ENCODE data around the gene ADAMTS2. TPM values are rescaled to one million over a fixed set of nuclear protein-coding genes. Genes with fewer than 3 reads are reported as not detected.

ADAMTS2 gene
- polyA plus RNA-seq, 1 donor, result 7.8 TPM

DNA sequence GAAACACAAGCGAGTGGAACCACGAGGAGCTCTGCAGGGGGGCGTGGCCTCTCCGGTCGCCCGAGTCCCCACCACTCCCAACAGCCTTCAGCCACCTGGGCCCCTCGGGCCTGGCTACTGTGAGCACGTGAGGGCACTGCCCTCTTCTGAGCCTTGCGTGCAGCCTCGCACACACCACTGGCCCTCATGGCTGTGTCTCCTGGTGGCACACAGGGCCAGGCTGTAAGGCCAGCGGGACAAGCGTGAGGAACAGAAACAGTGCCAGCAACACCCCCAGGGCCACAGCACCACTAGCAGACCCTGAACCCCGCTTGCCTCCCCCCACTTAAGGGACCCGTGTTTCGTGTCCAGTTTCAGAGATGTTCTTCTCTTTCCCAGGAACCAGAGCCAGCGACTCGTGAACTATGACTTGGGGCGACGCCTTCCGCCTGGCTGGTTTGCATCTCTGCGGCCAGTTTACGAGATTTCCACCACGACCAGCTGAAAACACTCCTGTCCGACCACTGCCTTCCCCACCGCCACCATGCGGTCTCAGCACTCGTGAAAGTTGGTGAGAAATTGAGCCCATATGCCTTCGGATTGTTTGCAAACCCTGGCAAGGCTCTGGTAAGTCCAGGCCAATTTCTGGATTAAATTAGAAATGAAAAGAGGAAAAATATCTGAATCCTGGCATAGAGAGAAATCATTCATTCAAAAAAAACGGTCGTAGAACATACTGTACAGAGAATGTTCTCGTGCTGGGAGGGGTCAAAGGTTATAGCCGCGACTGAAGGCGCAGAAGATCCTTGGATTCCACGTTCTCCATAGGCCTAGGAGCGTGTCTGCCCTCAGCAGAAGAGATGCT, 149.5 kb downstream of the ADAMTS2 start:
- DNase-seq, result no peak

DNA sequence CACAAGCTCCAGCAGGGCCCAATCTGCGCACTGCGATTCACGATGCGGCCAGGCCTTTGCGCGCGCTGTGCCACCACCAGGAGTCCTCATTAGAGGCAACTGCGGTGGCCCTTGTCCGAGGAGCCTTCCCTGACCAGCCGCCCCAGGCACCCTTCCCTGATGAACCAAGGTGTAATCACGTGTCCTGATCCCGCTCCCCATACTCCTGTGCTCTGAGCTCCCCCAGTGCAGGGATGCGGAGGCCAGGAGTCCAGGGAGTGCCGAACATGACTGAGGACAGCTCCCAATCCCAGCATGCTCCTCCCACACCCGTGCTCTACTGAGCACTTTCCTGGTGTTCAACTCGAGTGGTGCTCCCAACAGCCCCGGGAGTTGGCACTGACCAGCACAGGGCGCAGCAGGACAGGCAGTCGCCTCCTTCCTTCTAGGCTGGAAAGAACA, 150.3 kb downstream of the ADAMTS2 start:
- DNase-seq, result no peak

DNA sequence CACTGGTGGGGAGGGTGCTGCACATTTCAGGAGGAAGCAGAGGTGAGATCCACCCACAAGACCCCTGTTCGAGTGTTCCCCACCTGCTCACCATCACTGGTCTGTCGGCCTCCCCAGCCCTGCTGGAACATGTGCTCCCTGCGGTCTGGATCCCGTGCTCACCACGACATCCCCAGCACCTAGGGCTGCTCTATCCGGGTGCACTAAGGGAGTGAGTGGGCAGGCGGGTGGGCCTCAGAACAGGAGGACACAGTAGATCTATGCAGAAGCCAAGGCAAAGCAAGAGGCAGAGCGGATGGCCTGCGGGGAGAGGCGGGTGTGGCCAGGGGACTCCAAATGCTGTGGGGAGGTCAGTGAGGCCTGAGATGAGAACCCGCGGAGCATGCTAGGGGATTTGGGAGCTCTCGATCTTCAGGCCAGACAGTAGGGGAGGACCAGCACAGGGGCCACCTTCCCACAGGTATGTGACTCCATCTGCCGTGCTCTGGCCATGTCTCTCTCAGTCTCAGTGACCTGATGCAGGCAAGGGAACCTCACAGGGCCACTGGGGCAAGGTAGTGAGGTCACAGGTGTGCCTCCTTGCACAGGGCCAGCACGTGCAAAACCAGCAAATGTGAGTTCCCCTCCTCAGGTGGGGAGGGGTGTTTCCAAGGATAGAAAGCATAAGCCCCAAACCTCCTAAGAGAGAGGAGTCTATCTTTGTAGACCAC, 150.9 kb downstream of the ADAMTS2 start:
- DNase-seq, result no peak

DNA sequence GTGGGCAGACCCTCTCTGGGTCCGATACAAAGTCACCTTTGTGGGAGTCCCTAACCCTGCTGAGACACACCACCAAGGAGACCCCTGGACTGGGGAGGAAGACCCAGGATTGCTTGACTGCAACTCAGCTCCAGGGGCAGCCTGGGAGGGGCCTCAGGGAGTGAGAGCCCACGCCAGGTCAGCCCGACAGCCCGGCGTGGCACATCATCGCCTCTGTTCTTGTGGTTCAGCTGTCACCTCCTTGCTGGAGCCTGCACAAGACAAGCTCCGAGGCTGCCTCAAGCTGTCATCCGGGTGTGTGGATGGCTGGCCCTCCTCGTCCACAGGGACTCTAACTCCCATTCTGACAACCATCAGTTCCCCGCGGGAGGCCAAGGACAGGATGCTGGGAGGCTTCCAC, 151.5 kb downstream of the ADAMTS2 start:
- DNase-seq, result no peak

DNA sequence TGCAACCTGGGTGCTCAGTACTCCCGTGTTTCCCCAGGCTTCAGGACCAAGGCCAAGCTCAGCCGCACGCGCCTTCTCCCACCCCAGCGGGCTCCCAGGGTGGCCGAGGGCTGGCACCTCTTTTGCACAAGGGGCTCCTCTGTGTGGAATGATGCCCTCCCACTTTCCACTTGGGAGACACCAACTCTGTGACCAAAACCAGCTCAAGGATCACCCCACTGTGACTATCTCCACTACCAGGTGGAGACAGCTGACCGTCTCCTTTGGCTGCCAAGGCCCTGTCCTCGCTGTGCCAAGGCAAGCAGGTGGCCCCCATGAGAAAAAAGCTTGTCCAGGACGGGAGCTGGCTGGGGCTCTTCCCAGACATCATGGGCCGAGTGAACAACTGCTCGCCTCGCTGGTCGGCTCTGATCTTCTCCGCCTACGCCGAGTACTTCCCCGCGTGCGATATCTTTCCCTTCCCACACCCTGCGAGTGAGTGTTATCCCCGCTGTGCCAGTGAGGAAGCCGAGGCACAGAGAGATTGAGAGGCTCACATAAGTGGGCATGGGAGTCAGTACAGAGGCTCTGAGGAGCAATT, 152.3 kb downstream of the ADAMTS2 start:
- no peak for DNase-seq

DNA sequence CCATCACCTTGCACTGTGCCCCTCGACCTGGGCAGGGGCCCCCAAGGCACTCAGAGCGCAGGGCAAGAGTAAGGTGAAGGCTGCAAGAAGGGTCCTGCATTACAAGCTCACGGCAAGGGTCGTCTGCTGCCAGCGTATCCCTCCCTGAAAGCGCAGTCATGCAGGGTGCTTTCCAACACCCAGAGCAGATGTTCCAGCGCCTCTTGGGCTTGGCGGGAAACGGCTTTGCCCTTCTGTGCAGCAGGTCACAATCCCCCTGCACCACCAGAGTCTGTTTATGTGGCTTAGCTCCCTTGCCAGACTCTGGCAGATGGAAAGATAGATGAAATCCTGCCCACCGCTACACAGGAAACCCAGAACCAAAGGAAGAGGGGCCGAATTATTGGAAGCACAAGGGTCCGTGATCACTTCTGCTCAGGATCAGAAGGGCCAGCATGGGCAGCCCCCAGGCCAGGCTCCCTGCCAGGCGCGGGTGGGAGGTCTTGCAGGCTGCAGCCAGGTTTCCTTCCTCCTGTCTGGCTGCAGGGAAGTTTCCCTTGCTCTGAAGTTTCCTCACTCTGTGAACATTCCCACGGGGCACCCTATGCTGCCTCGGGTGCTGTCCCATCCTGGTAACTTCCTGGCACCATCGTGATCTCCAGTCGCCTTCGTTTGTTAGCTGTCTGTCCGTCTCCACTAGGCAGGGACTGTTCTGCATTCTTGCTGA, 152.9 kb downstream of the ADAMTS2 start:
- DNase-seq, result no peak

DNA sequence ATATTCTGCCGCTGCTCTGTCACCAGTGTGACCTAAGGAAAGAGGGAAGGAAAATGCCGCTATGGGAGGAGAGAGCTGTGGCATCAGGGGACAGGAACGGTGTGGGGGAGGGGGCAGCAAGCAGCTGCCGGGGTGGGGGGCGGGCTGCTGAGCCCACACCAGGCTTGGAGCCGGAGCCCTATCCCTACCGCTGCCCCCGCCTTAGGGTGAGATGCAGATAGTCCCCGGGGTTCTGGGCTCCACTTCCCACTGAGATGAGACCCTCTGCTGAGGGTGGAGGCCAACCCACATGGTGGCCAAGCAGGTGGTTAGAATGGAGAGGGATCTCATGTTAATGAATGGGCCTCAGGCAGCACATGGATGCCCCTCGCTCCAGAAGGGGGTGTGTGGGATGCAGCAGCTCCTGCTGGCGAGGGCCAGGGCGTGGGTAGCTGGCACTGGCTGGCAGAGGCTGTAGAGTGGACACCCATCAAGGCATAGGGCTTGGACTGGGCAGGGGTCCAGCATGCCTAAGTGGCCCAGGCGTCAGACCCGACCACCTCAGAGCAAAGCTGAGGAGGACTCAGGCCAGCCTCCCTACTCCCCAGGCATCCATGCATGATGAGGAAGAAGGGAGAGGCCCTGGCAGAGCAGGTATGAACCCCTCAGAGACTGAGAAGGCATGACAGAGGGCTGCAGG, 153.6 kb downstream of the ADAMTS2 start:
- no peak for DNase-seq

DNA sequence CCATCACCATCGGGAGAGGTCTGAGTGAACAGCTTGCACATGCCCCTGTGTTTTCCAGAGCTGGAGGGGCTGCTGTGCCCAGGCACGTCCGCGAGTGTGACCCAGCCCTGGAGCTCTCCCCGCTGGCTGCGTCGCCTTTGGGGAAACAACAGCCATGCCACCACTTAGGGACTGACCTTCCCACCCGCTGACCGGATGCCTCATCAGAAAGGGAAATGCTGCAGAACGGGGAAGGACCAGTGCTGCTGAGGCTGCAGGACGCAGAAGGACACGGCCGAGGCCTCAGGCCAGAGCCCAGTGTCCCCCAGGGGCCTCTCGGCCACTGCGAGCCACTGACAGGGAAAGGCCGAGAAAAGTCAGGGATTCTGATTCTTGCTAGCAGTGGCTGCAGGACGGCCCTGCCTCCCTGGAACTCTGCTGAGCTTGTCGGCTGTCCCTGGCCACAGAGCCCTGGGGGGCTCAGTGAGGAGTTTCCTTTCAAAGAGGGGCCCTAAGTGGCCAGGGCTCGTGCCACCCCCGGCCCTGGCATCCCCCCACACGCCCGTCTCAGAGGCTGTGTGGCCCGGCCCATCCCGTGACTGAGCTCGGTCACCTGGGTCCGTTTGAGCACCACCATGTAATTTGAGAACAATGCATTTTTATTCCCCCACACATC, 154.3 kb downstream of the ADAMTS2 start:
- DNase-seq, result no peak

DNA sequence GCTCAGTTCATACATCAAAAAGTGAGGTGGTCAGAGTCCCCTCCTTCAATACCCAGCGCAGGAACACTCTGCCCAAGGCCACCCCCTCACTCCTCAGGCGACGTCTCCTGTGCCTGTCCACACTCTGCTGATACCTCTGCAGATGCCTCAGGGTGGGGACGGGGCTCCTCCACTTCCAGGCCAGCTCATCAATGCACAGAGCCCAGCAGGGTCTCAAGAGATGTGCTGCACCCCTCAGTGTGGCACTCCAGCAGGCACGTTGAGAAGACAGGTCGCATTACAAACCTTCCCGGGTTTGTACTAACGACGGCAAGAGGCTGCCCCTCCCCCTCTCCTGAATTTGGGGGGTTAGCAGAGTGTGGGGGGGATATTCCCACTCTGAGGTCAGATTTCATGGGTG, 156.6 kb downstream of the ADAMTS2 start:
- no peak for DNase-seq

DNA sequence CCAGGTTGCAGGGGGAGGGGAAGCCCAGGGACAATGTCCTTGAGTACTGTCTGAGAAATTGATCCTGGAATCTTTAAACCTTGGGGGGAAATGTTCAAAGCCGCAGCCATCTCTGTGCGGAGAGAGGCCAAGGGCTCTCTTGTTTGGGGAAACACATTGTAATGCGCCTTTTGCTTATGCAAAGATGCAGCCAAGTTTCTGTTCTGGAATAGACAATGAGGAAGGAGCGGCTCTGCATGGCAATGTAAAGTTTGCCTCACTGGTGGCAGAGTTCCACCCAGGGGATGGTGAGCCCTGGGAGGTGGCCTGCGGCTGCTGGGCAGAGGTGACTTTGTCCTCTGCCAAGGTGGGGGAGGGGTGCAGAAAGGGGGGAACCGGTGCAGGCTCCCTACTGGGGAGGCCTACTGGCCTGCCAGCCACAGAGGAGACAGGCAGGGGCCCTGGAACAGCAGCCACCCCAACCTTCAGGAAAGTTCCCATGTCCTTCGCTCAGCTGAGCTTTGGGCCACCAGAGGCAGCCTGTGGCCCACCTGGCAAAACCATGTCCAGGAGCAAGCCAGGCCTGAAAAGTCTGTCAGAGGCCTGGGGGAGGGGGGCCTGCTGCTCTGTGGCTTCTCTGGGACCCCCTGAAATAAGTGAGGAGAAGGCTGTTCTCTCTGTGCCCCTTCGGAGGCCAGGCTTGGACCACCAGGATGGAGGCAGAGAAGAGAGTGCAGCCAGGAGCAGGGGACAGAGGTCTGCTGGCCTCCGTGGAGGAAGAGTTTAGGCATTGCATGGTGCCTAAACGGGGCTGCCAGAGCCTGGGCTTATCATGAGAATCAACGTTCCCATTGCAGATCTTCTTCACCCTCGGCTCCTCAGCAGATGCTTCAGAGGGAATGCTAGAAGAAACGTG, 157.3 kb downstream of the ADAMTS2 start:
- DNase-seq, result no peak

DNA sequence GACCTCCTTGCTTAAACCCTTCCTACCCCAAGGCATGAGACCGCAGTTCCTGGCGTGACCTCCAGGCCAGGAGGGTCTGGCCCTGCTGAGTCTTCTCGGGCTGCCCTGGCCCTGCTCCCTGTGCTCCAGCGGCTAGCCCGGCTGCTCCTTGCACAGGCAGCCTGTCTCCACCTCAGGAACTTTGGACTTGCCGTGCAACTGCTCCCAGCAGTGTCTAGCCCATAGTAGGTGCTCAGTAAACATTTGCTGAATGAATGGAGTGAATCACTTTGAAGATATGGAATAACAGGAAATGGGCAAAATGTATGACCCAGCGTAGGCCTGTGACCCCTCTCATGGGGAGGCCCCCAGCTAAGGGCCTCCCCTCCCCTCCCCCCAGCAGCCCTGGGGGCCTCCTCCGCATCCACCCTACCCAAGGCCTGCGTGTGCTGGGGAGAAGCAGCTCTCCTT, 158.0 kb downstream of the ADAMTS2 start:
- DNase-seq, result no peak

DNA sequence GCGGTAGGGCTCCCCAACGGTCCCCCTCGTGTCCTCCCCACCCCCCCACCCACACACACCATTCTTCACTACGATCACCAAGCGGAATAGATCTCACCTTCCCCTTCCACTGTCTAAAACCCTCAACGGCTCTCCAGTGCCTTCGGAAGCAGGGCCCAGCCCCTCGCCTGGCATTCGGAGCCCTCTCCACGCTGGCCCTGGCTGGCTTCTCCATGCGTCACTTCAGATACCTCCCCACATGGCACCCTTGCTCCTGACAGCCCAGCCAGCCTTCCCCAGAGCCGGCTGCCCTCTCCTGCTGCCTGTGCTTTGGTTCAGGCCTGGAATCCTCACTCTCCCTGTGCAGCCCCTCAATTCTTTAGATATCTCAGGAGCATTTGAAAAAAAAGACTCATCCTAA, 158.5 kb downstream of the ADAMTS2 start:
- DNase-seq, result no peak

DNA sequence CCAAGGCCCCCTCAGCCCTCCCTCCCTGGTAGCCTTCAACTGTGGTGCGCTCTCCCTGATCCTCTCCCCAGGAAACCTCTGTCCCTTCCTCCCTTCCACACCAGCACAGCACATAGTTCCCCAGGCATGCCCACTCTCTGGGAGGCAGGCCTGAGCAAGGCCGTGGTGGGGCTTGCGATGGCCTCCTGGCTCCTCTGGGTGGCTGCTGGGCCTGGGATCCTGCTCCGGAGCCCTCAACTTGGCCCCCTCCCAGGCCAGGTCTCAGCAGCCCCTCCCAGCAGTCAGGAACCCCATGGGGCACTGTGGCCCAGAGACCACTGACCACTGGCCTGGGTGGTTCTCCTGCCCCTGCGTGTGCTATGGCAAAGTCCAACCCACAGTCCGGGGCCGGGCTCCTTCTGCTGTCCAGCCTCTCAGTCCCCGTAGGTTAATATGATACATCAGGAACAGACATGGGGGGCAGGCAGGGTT, 159.3 kb downstream of the ADAMTS2 start:
- DNase-seq, result no peak

DNA sequence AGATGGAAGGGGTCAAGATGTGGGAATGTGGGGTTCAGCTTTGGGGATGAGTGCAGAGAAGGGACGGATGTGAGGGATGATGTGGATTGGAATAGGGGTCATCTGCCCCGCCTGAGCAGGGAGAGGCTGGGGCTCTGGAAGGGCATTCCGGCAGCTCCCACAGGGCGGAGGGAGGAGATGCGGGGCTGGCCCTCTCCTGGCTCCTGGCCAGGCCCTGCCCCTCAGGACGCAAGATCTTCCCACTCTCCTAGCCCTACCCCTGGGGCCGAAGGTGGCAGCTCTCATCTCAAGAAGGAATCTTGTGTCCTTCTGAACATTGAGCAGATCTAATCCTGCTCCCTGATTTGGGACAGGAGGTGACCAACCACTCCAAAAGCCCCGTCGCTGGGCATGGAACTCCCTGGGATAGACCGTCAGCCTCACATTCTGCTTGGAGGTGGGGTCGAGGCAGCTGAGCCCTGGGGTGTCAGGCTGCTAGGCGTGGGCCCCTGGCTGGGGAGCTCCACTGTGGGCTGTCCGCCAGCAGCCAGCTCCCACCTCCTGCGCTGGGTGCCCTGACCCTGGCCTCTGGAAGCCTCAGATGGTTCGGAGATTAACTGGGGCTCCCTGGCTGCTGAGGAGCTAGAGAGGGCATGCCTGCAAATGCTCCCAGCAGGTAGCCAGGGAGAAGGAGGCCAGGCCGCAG, 159.9 kb downstream of the ADAMTS2 start:
- DNase-seq, result no peak

DNA sequence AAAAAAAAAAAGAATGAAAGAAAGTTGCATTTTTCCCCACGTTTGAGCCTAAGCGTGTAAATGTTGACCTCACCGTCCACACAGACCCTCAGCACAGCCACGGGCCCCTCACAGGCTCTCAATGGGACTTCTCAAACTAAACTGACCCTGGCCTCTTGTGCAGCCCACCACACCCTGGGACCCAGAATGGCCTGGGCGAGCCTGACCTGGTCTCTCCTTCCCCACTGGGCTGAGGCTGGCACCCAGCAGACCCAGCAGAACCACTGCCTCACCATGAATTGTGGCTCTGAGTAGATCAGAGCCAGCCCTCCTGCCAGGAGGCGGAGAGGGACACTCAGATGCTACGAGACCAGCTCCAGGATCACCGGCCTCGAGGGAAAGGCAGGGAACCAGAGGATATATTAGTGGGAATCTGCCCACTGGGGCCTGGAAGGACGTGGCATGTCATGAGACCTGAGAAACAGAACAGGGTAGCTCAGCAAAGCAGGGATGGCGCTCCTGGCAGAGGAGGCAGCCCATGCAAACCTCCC, 160.7 kb downstream of the ADAMTS2 start:
- DNase-seq, result no peak

DNA sequence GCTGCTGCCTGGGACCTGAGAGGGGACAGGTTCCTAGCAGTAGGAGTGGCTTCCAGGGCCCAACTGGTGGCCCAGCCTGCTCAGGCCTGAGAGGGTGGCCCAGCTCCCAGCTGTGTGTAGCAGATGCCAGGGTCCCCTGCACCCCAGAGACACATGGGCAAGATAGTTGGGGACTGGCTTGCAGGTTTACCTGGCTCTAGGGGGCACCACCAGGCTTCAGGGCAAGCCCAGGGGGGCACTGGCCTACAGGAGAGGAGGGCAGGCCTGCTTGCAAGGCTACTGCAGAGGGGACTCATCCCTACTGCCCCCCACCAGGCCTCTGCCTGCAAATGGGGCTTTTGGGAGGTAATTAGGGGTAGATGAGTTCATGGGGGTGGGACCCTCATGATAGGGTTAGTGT, 161.8 kb downstream of the ADAMTS2 start:
- no peak for DNase-seq

DNA sequence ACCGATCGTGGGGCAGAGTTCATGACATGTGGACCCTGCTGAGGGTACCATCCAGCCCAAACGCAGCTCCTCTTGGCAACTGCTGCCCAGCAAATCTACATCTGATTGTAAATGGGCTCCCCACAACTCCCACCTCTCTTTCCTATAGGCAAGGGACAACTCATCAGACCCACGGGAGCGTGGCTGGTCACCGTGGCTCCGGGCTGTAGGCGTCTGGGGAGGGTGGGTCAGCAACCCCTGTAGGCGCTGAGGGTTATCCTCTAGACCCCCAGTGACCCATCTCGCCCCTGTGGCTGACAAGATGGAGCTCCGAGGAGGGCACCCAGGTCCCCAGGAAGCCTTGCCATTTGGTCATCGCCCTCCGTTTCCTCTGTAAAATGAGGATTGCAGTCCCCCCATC, 162.7 kb downstream of the ADAMTS2 start:
- no peak for DNase-seq

DNA sequence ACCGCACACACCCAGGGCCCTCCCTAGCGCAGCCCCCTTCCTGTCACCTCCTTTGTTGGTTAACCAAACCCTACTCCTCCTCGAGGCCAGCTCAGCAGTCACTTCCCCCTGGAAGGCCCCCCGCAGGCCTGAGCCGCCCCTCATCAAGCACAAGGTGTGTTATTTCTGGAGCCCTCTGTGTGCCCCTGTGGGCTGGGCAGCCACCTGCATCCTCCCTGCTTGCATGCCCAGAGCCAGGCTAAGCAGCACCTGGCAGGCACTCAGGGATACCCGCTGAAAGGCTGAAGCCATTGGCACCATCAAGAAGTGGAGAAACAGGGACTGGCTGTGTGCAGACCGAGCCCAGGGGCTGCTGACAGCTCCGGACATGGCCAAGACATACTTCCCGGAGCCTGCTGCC, 163.3 kb downstream of the ADAMTS2 start:
- no peak for DNase-seq
